Mesendoderm (in vitro differentiated cells): ENCODE measurements around the gene PLD3. TPM values are rescaled to one million over a fixed set of nuclear protein-coding genes. Genes with fewer than 3 reads are reported as not detected.
A peak's percentile ranks its signal among the peaks of the same experiment; 100 is the strongest.

Experiments used
- DNase-seq: peaks from one replicate; pipeline ENCODE4 v3.0.0; 2013
- H2AK5ac ChIP-seq: 2 replicates; pipeline ENCODE4 v1.6.1; 2013; ENCODE audit warnings: low read length, inconsistent platforms
- H2BK120ac ChIP-seq: 2 replicates; pipeline ENCODE4 v1.6.1; 2013; ENCODE audit warnings: low read depth, mild to moderate bottlenecking, low read length, moderate library complexity, mixed read lengths
- H2BK15ac ChIP-seq: replicated peaks from 2 replicates; pipeline ENCODE4 v1.6.1; 2013; ENCODE audit warnings: low read depth, mild to moderate bottlenecking, moderate library complexity
- H2BK5ac ChIP-seq: 2 replicates; pipeline ENCODE4 v1.6.1; 2013; ENCODE audit warnings: low read length, inconsistent platforms
- H3K18ac ChIP-seq: 2 replicates; pipeline ENCODE4 v1.6.1; 2013; ENCODE audit warnings: mild to moderate bottlenecking, low read length, mixed read lengths
- H3K23ac ChIP-seq: one replicate; pipeline ENCODE4 v1.6.1; 2013; ENCODE audit warnings: low read length
- H3K27ac ChIP-seq: 2 replicates; pipeline ENCODE4 v1.5.1; 2013; ENCODE audit warnings: low read depth, mild to moderate bottlenecking, inconsistent platforms, low read length, moderate library complexity
- H3K27me3 ChIP-seq: 2 replicates; pipeline ENCODE4 v1.6.1; 2013; ENCODE audit warnings: low read length, control low read depth, mild to moderate bottlenecking, inconsistent platforms; ENCODE audit not compliant: insufficient read depth, poor library complexity
- H3K36me3 ChIP-seq: 2 replicates; pipeline ENCODE4 v1.6.1; 2013; ENCODE audit warnings: low read length, inconsistent platforms; ENCODE audit not compliant: control insufficient read depth, insufficient read depth
- H3K4ac ChIP-seq: one replicate; pipeline ENCODE4 v1.6.1; 2013; ENCODE audit warnings: low read depth, mild to moderate bottlenecking, low read length, moderate library complexity
- H3K4me1 ChIP-seq: 2 replicates; pipeline ENCODE4 v1.6.1; 2013; ENCODE audit warnings: low read depth, low read length, inconsistent platforms; ENCODE audit not compliant: control insufficient read depth
- H3K4me2 ChIP-seq: 2 replicates; pipeline ENCODE4 v1.6.1; 2013; ENCODE audit warnings: low read length
- H3K4me3 ChIP-seq: 2 replicates; pipeline ENCODE4 v1.5.1; 2013; ENCODE audit warnings: mild to moderate bottlenecking, low read length
- H3K56ac ChIP-seq: one replicate; pipeline ENCODE4 v1.6.1; 2013; ENCODE audit warnings: low read length
- H3K79me1 ChIP-seq: 2 replicates; pipeline ENCODE4 v1.6.1; 2013; ENCODE audit warnings: low read length, inconsistent platforms
- H3K79me2 ChIP-seq: 2 replicates; pipeline ENCODE4 v1.6.1; 2013; ENCODE audit warnings: mild to moderate bottlenecking, low read length; ENCODE audit not compliant: control insufficient read depth, insufficient read depth
- H3K9ac ChIP-seq: 2 replicates; pipeline ENCODE4 v1.6.1; 2013; ENCODE audit warnings: low read length, inconsistent platforms
- H4K5ac ChIP-seq: one replicate; pipeline ENCODE4 v1.6.1; 2013; ENCODE audit warnings: low read length
- H4K8ac ChIP-seq: one replicate; pipeline ENCODE4 v1.6.1; 2013; ENCODE audit warnings: low read depth, mild to moderate bottlenecking, control low read depth, low read length, moderate library complexity
- WGBS: extraction: QIAGEN DNeasy Blood & Tissue Kit; methylation state at CpG from one replicate; pipeline ENCODE4 v1.1.7; 2013; ENCODE audit warnings: low lambda C conversion rate, missing lambda C conversion rate; ENCODE audit not compliant: insufficient coverage; ENCODE audit errors: extremely low coverage; 5-methylcytosine and 5-hydroxymethylcytosine counted together
- small RNA-seq: library from polyadenylated mRNA; stranded (forward); fragments of <200 nt; extraction: miRNeasy Mini kit (QIAGEN cat#:217004); gene quantifications from one replicate; pipeline ENCODE3, GENCODE V24; 2013; ENCODE audit not compliant: insufficient read depth

Gene PLD3

GRCh38 chr19:40424637-40425449, 76.3 kb downstream of the PLD3 start:
- peak overlapping the region; percentile 78 for H2BK5ac ChIP-seq
- WGBS, result no CpG with 5 or more reads among the region's 28 CpGs
- DNase-seq, result peak; percentile 67
- H3K23ac ChIP-seq, result no peak overlapping the region
- H3K56ac ChIP-seq, result peak overlapping the region; percentile 97
- H2AK5ac ChIP-seq, result no peak overlapping the region
- H3K36me3 ChIP-seq, result peaks cover 2% of the 10 kb centered on the region
- peak overlapping the region; percentile 60 for H3K4me3 ChIP-seq
- peak overlapping the region; percentile 95 for H3K9ac ChIP-seq
- H3K27ac ChIP-seq, result peak overlapping the region; percentile 97
- H3K79me2 ChIP-seq, result no peaks in the 10 kb centered on the region
- H2BK120ac ChIP-seq, result no peak overlapping the region
- H3K4me2 ChIP-seq, result peak overlapping the region; percentile 89
- no peak overlapping the region for H2BK15ac ChIP-seq
- H3K4me1 ChIP-seq, result no peaks in the 10 kb centered on the region
- no peak overlapping the region for H4K8ac ChIP-seq
- H4K5ac ChIP-seq, result no peak overlapping the region
- H3K4ac ChIP-seq, result peak overlapping the region; percentile 92
- H3K18ac ChIP-seq, result peak overlapping the region; percentile 95
- no peaks in the 10 kb centered on the region for H3K27me3 ChIP-seq
- H3K79me1 ChIP-seq, result peaks cover 2% of the 10 kb centered on the region

- Histone ChIP-seq H2BK5ac (peak within 1 kb of the TSS; percentile 78), H3K4me2 (peak within 1 kb of the TSS; percentile 89), H3K9ac (peak within 1 kb of the TSS; percentile 95), H2BK15ac (no peak within 1 kb of the TSS), H3K23ac (no peak within 1 kb of the TSS), H3K4me3 (peak within 1 kb of the TSS; percentile 60), H4K5ac (no peak within 1 kb of the TSS), H3K79me1 (peaks cover 2% of the 10 kb centered on the region), H3K56ac (peak within 1 kb of the TSS; percentile 97), H2BK120ac (no peak within 1 kb of the TSS), H3K36me3 (peaks cover 2% of the 10 kb centered on the region), H3K4ac (peak within 1 kb of the TSS; percentile 92), H2AK5ac (no peak within 1 kb of the TSS), H3K18ac (peak within 1 kb of the TSS; percentile 95), H3K79me2 (no peaks in the 10 kb centered on the region), H4K8ac (no peak within 1 kb of the TSS), H3K27ac (peak within 1 kb of the TSS; percentile 97), H3K27me3 (no peaks in the 10 kb centered on the region), H3K4me1 (no peaks in the 10 kb centered on the region)
- WGBS, result no CpG with 5 or more reads among the region's 75 CpGs
- DNase-seq, result peak; percentile 100
These were observed 77.2 kb downstream of the PLD3 start, which contains the start of gene SERTAD1 for GRCh38 chr19:40425450-40426287. Gene SERTAD1, minus strand, starts transcription at chr19:40425992. Its CDS starts 2,446 bp downstream, at chr19:40423546.

Small RNAs within 50 kb of the gene (small RNA-seq; reads per million reads assigned to genes)
- not detected for gene MIR6796
- gene RF00019, result not detected
- not detected for gene RNU6-945P
